ENCODE data around the gene FLT4. TPM values are rescaled to one million over a fixed set of nuclear protein-coding genes. Genes with fewer than 3 reads are reported as not detected.

FLT4 gene
- polyA plus RNA-seq, 3 donors, result not detected

DNA sequence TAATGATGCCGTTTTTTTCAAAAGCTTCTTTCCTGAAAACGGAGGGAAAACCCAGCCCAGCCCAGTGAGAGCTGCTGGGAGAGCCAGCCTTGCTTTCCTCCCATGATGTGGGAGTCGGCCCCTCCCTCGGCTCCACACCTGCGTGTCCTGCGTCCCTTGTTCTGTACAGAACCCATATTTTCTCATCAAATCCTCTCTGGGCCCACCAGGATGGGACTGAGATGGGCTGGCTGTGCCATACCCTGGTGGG, 8.9 kb downstream of the FLT4 start:
- H3K4me3 Mint-ChIP-seq, result no peak overlapping the region
- no peaks in the 10 kb centered on the region for H3K4me1 Mint-ChIP-seq
- H3K36me3 Mint-ChIP-seq, result no peaks in the 10 kb centered on the region
- H3K27me3 Mint-ChIP-seq (ENCODE audit: low read depth in 3 of 3), result peaks cover 10 to 13% (median 12%) of the 10 kb centered on the region in 3 donors
- H3K9me3 ChIP-seq (replicated peaks in 1 of 2; ENCODE audit: control insufficient read depth in 1 of 2, insufficient read depth in 1 of 2, low read length in 2 of 2), result no peaks in the 10 kb centered on the region
- DNase-seq, result no peak
- H4K20me1 ChIP-seq (ENCODE audit: insufficient read depth, low read length), result no peaks in the 10 kb centered on the region
- 93% methylated on average over 6 of the region's 6 CpGs for WGBS (ENCODE audit: insufficient coverage)
- H3K9me3 Mint-ChIP-seq, result peaks cover 0 to 3% (median 0%) of the 10 kb centered on the region in 7 donors
- H3K27ac ChIP-seq (ENCODE audit: low read depth in 1 of 2, low read length in 2 of 2), result no peak overlapping the region
- no peak overlapping the region for H3K27ac Mint-ChIP-seq
- no peak overlapping the region for H3K4me2 ChIP-seq (replicated peaks; ENCODE audit: extremely low read depth, low read length, poor library complexity, severe bottlenecking)
- no peaks in the 10 kb centered on the region for H3K79me2 ChIP-seq (ENCODE audit: insufficient read depth, low read length)
- H3K27me3 ChIP-seq (ENCODE audit: control insufficient read depth in 2 of 2, insufficient read depth in 2 of 2, low read length in 2 of 2), result no peaks in the 10 kb centered on the region
- TF ChIP-seq, protein P1, sequence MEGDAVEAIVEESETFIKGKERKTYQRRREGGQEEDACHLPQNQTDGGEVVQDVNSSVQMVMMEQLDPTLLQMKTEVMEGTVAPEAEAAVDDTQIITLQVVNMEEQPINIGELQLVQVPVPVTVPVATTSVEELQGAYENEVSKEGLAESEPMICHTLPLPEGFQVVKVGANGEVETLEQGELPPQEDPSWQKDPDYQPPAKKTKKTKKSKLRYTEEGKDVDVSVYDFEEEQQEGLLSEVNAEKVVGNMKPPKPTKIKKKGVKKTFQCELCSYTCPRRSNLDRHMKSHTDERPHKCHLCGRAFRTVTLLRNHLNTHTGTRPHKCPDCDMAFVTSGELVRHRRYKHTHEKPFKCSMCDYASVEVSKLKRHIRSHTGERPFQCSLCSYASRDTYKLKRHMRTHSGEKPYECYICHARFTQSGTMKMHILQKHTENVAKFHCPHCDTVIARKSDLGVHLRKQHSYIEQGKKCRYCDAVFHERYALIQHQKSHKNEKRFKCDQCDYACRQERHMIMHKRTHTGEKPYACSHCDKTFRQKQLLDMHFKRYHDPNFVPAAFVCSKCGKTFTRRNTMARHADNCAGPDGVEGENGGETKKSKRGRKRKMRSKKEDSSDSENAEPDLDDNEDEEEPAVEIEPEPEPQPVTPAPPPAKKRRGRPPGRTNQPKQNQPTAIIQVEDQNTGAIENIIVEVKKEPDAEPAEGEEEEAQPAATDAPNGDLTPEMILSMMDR (IDR thresholded peaks at IDR 0.05), result no peak
- no peaks in the 10 kb centered on the region for H3K4me1 ChIP-seq (ENCODE audit: control insufficient read depth in 1 of 2, insufficient read depth in 2 of 2, low read length in 2 of 2)
- H3K36me3 ChIP-seq (replicated peaks in 1 of 2; ENCODE audit: control insufficient read depth in 1 of 2, insufficient read depth in 2 of 2, low read length in 2 of 2), result no peaks in the 10 kb centered on the region
- no peak overlapping the region for H3K9ac ChIP-seq (ENCODE audit: insufficient read depth, low read length, poor library complexity, severe bottlenecking)
- intact Hi-C loops (cut with micrococcal nuclease), result no loop called here
- no peak overlapping the region for H3K4me3 ChIP-seq (replicated peaks in 1 of 3; ENCODE audit: low read depth in 2 of 3, low read length in 3 of 3)
- H2AFZ ChIP-seq (ENCODE audit: insufficient read depth, low read depth, low read length, poor library complexity, severe bottlenecking), result no peak overlapping the region

DNA sequence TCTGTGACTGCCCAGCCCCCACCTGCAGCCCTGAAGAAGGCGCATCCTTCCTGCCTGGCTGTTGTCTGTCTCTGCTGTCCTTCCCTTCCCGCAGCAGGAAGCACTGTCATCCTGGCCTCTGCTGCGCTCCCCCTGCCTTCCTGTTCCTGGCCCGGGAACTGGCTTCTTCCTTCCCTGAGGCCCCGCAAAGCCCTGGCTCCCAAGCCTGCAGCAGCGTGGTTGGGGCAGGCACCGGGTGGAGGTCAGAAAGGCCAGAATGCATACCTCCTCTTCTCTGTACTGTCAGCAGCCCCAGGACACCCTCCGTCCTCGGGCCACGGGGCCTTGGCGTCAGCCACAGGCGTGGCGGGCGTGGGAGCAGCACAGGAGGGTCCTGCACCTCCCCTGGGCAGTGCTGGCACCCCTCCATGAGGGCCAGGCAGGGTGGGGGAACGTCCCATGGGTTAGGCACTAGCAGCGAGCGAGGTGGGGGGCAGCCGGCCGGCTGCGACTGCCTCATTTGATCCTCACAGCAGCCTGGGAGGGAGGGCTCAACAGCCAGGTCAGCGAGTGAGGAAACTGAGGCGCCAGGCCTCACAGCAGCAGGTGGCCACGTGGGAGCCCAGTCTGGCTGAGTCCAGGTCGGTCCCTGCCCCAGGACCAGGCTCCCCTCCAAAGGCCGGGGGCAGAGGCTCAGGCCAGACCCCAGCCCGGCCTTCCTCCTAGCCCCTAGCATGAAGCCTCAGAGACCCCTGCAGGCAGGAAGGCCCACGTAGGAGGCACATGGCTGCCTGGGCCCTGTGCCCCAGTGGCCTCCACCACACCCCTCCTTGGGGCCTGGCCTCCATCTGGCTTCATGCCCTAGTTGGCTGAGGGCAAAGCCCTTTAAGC, 9.4 kb downstream of the FLT4 start:
- Histone ChIP-seq H3K9ac (ENCODE audit: insufficient read depth, low read length, poor library complexity, severe bottlenecking) (no peak overlapping the region), H3K36me3 (replicated peaks in 1 of 2; ENCODE audit: control insufficient read depth in 1 of 2, insufficient read depth in 2 of 2, low read length in 2 of 2) (no peaks in the 10 kb centered on the region), H3K4me3 (replicated peaks in 1 of 3; ENCODE audit: low read depth in 2 of 3, low read length in 3 of 3) (no peak overlapping the region), H3K27ac (ENCODE audit: low read depth in 1 of 2, low read length in 2 of 2) (no peak overlapping the region), H3K4me2 (replicated peaks; ENCODE audit: extremely low read depth, low read length, poor library complexity, severe bottlenecking) (no peak overlapping the region), H3K9me3 (replicated peaks in 1 of 2; ENCODE audit: control insufficient read depth in 1 of 2, insufficient read depth in 1 of 2, low read length in 2 of 2) (no peaks in the 10 kb centered on the region), H3K79me2 (ENCODE audit: insufficient read depth, low read length) (no peaks in the 10 kb centered on the region), H4K20me1 (ENCODE audit: insufficient read depth, low read length) (no peaks in the 10 kb centered on the region), H2AFZ (ENCODE audit: insufficient read depth, low read depth, low read length, poor library complexity, severe bottlenecking) (no peak overlapping the region), H3K4me1 (ENCODE audit: control insufficient read depth in 1 of 2, insufficient read depth in 2 of 2, low read length in 2 of 2) (no peaks in the 10 kb centered on the region), H3K27me3 (ENCODE audit: control insufficient read depth in 2 of 2, insufficient read depth in 2 of 2, low read length in 2 of 2) (no peaks in the 10 kb centered on the region)
- DNase-seq, result no peak
- Mint-ChIP-seq H3K27ac (no peak overlapping the region), H3K4me1 (no peaks in the 10 kb centered on the region), H3K27me3 (ENCODE audit: low read depth in 3 of 3) (peaks cover 6 to 9% (median 8%) of the 10 kb centered on the region in 3 donors), H3K9me3 (peaks cover 0 to 3% (median 0%) of the 10 kb centered on the region in 7 donors), H3K36me3 (no peaks in the 10 kb centered on the region), H3K4me3 (no peak overlapping the region)
- WGBS (ENCODE audit: insufficient coverage), result 68% methylated on average over 24 of the region's 27 CpGs
- TF ChIP-seq, protein P1 (IDR thresholded peaks at IDR 0.05), result no peak
- intact Hi-C loops (cut with micrococcal nuclease), result no loop called here

Measured in CD14-positive monocyte (primary cell).